DMS53 (cell line): ENCODE results near the gene LYZL4.

Experiments
- DNase-seq: peaks from one replicate; lab custom pipeline; 2025; lab: John Stamatoyannopoulos, UW

LYZL4 gene

DNA sequence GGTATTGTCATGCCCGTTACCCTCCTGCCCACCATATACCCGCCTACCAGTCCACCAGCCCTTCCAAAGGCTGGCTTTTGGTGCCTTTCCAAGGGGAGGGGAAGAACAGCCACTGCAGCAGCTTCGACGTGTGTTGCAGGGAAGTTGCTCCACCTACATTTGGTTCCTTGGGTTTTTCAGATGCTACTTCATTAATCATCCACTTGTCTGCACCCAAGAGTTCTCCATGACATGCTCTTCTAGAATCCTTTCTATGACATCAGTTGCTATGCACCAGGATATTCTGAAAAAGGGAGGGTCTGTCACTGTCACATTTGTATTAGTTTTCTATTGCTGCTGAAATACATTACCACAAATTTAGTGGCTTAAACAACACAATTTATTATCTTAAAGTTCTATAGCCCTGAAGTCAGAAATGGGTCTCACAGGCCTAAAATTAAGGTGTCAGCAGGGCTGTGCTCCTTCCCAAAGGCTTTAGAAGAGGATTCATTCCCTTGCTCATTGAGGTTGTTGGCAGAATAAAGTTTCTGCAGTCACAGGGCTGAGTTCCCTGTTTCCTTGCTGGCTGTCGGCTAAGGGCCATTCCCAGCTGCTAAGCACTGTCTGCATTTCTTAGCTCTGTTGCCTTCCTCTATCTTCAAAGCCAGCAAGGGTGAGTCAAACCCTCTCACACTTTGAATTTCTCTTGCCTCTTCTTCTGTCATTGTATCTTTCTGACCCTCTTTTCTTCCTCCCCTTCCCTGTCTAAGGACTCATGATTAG is at the start of gene LYZL4:
LYZL4 (minus strand) TSS at position 241 of the 762 bp plus-strand sequence. CDS start 3,359 bp downstream, outside the sequence.
- DNase-seq: no peak

DNA sequence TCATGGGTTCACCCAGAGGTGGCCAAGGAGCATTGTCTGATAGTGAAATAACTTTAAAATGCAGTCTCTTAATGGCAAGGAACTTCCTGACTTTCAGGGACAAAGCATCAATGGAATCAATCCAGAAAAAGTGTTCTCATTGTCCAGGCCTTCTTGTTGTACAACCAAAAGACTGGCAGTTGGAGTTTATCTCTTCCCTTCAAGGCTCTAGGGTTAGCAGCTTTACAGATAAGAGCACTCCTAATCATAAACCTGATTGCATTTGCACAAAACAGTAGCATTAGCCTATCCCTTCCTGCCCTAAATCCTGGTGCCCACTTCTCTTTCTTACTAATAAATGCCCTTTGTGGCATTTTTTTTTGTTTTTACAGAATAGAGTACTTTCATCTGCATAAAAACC is 48.7 kb upstream of the LYZL4 start:
- no peak for DNase-seq

DNA sequence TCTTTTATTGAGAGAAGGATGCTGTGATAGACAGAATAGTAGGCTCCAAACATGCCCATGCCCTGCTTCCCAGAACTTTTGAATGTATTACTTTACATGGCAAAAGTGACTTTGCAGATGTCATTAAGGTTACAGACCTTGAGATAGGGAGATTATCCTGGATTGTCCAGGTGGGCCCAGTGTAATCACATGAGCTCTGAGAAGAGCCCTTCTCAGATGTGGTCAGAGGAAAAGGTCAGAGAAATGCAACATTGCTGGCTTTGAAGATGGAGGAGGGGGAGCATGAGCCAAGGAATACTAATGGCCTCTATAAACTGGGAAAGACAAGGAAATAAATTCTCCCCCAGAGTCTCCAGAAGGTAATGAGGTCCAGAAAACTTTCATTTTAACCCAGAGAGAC is 45.8 kb upstream of the LYZL4 start:
- DNase-seq: no peak

DNA sequence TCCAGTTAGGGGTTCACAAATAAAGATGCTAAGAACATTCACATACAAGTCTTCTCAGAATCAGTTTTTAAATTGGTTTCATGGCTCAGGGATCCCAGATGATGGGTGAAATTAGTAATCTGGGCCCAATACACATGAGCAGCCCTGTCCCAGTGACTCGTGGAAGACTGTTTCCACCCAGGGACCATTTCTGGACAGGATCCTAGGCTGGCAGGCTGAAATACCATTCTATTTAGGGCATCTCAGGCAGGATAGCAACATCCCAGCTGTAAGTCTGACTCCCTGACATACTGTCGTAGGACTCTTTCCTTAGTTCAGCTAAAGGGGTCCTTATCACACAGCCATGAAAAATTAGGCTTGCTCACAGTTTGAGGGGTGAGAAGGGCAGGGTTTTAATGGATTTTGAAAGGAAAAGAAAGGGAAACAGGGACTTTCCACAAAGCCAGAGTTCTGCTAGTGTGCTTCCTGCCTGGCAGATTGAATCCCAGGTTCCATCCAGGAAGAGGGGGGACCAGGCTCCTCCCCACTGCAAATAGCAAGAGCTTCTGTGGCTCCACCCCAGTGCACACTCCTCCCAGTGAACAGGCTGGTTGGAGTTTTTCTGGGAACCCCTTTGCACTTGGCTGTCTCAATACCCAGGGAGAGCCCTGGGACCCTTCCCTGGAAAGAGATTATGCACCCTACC is 41.3 kb upstream of the LYZL4 start:
- DNase-seq: no peak

- DNase-seq: no peak
Measured at GRCh38 chr3:42451116-42451515, 40.7 kb upstream of the LYZL4 start.

DNA sequence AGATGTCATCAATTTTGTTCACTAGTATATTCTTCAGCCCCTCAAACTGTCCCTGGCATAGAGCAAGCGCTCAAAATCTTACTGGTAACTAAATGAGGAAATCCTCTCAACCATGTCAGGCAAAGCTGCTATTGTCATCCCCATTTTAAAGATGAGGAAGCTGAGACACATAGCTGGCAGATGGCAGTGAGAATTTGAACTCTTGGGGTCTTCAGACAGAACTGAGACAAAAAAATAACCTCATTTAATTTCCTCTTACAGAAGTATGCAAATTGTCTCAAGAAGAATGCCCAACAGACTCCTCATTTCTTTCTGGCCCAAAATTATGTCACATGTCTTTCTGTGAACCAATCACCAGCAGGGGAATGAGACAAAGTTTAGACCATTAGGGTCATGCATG is 40.2 kb upstream of the LYZL4 start:
- DNase-seq: no peak

- no peak for DNase-seq
Measured at GRCh38 chr3:42447481-42447880, 37.1 kb upstream of the LYZL4 start.

DNA sequence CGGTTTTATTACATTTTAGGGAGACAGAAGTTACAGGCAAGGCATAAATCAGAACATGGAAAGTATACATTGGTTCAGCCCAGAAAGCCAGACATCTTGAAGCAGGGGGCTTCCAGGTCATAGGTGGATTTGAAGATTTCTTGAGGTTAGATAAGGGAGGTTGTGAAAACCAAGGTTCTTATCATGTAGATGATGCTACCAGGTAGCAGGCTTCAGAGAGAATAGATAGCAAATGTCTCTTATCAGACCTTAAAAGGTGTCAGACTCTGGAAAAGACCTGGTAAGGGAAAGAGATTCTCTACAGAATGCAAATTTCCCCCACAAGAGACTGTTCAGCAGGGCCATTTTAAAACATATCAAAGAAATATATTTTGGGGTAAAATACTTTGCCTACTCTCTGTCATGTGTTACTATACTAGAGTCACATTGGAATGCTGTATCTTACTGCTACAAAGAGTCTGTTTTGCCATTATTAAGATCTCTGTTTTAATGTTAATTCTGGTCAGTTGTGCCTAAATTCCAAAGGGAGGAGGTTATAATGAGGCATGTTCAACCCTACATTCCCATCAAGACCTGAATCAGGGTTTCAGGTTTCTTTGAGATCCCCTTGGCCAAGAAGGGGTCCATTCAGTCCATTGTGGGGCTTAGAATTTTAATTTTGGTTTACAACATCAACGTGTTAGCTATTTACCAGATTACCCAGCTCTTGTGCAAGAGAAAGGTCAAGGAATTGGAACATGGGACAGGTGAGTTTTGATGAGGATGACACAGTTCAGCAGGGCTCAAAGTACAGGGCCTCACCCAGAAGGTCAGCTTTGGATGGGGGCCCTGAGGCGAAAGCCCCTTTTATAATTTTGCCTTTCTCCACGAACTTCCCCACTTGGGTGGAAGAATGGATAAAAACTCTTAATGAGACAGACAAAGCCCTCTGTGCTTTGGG is 36.0 kb upstream of the LYZL4 start:
- no peak for DNase-seq

DNA sequence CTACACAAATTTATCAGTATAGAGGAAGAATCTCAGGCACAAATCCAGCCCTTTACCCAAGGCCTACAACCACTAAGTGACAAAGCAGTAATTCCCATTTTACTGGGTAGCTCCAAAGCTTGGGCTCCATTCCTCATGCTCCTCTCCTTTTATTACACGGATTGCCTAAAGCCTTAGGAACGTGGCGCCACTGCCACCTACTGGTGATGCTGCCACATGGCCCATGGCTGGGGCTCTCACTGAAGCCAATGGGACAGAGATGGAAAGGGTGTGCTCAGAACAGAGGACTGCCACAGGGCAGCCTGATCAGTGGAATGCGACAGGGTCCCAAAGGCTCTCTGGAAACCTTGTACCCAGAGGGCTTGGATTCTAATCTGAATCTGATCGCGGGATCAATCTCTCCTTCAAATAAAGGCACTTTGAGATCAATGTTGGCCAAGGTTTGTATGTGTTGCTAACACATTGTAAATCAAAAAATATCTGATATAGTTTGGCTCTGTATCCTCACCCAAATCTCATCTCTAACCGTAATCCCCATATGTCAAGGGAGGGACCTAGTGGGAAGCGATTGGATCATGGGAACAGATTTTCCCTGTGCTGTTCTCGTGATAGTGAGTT is 33.5 kb upstream of the LYZL4 start:
- DNase-seq: peak; percentile 69

- no peak for DNase-seq
Measured at GRCh38 chr3:42443292-42443691, 32.9 kb upstream of the LYZL4 start.

GRCh38 chr3:42442640-42443039 is 32.2 kb upstream of the LYZL4 start:
- DNase-seq: no peak

- no peak for DNase-seq
Measured at GRCh38 chr3:42441791-42442190, 31.4 kb upstream of the LYZL4 start.

- no peak for DNase-seq
Measured at GRCh38 chr3:42440924-42441323, 30.5 kb upstream of the LYZL4 start.

DNA sequence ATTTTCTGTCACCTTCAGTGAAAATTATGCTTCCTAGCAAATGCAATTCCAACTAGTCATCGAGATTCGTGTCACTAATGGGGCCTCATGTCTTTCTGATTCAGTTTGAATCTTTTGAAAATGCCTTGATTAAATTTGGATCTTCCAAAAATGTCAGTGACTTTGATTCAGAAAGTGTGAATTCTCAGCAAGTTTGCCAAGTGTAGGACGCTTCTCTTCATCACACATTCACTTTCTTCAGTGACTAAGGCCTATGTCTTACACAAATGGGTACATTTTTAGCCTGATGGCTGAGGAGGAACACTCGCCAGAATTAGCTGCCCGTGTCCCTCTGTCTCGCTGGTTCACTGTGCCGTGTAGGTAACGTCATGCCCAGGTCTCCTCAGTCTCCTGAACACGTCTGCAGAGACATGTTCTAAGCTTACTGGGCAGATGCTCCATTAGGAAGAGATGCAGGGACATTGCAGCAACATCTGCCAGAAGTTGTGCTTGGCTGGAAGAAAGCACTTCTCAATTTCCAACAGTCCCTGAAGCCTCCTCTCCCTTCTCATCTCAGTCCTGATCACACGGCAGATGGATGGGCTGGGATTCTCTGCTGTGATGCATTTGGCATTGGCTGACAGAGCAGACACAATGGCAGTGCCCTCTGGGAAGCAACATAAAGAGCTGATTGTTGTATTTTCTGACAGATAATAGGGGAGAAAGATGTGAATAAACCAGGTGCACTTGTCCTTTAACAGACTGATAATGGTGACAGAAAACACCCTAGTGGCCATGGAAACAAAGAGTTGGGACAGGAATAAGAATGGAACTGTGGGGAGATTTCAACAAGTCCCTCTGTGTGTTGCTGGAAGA is 29.1 kb upstream of the LYZL4 start:
- DNase-seq: no peak

GRCh38 chr3:42438758-42439157 is 28.3 kb upstream of the LYZL4 start:
- no peak for DNase-seq

GRCh38 chr3:42438193-42438592 is 27.8 kb upstream of the LYZL4 start:
- DNase-seq: no peak

DNA sequence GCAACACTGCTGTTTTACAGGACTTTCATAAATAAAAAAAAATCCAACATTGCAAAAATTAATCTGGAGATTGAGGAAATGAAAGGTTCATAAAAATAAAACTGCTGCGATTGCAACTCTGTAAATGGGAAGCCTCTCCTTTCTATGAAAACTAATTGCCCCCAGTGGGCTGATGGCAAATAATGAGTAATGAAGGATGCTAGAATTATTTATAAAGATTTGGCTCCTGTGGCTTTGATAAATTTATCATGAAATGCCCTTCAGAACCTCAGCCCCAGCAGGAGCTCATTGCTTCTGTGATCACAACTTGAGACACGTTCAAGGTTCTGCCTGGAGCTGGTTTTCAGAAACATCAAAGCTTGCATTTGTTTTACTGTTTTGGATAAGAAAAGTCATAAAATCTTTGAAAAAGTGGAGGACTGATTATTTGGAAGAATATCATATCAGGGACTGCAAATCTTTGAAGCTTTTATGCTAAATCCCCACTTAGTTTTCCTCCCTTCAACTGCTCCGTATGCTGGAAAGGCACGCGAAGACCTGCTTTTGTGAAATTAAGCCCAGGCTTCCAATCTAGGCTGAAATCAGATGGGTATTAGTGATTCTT is 24.5 kb upstream of the LYZL4 start:
- DNase-seq: no peak

GRCh38 chr3:42432485-42432884 is 22.1 kb upstream of the LYZL4 start:
- DNase-seq: no peak

GRCh38 chr3:42430781-42431532 is 20.5 kb upstream of the LYZL4 start:
- no peak for DNase-seq

DNA sequence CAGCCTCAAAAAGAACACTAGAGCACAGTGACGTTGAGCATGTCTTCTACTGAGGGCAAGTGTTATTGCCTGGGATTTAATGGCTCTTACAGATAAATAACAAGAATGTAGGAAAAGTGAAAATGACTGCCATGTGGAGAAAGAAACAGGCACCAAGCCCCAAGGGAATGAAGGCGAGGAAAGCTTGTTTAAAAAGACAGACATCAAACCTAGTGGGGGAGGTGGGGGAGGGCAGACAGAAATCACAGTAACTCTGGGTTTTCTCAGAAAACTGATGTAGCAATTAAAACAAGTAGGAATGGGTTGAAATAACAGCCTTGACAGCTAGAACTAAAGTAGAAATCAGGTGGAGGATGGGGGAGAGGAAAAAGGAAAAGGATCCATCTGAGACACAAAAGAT is 18.4 kb upstream of the LYZL4 start:
- DNase-seq: no peak
